GM19043 (cell line): ENCODE measurements around the gene PDZD7.

Source experiments
- ATAC-seq: cut with Tn5 transposase; IDR thresholded peaks from one replicate; pipeline ENCODE4 v1.9.1; 2021; ENCODE audit warnings: low read depth; ENCODE audit not compliant: unreplicated experiment

The PDZD7 gene

DNA sequence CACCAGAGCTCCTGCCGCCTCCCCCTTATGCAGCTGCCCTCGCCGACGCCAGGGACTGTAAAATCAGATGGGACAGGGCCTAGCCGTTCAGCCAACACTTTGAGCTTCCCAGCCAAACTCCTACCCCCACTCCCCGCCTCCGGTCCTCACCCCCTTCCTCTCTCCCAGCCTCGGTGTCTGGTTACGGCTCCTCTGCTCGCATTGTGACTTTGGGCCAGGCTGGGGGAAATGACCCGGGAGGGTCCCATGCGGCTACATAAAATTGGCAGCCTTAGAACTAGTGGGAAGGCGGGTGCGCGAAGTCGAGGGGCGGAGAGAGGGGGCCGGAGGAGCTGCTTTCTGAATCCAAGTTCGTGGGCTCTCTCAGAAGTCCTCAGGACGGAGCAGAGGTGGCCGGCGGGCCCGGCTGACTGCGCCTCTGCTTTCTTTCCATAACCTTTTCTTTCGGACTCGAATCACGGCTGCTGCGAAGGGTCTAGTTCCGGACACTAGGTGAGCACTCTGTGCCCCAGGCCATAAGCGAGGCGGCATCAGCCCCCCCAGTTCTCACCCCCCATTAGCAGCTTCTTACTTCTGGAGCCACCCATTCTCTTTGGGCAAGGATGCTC is 30.8 kb upstream of the PDZD7 start, which contains the start of gene KAZALD1:
Gene KAZALD1 (plus strand): TSS at position 366 of the 608 bp plus-strand sequence. CDS start 604 bp downstream, outside the sequence.
- ATAC-seq: no peak

DNA sequence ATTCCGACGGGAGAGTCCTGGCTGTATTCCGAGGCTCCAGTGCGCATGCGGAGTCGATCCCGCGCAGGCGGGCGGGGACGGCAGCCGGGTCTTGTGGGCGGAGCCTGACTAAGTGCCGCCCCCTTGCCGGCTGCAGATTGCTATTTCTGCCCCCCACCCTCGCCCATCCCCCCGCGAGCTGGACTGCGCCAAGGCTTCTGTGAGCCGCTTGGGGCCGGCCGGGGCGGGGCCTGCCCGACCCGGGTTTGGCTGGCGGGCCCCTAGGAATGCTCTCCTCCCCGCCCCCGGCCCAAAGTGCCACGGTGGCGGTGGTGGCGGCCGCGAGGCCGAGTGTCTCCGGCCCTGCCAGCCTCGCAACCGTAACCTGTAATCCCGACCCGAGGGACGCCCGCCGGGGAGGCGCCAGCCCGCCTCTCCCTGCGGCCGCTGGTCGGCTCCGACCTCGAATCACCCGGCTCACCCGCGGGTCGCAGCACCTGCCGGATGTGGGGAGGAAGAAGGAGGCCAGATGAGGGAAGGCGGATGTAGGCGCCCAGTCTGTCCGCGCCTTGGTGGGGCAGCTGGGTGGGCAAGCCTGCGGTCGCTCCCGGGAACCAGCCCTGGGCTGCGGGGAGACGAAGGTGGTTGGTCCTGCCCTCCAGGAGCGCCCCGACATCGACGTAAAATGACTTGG is 30.2 kb upstream of the PDZD7 start:
- peak; percentile 45 for ATAC-seq

GRCh38 chr10:101060036-101060950 is 29.4 kb upstream of the PDZD7 start:
- ATAC-seq: peak; percentile 22

DNA sequence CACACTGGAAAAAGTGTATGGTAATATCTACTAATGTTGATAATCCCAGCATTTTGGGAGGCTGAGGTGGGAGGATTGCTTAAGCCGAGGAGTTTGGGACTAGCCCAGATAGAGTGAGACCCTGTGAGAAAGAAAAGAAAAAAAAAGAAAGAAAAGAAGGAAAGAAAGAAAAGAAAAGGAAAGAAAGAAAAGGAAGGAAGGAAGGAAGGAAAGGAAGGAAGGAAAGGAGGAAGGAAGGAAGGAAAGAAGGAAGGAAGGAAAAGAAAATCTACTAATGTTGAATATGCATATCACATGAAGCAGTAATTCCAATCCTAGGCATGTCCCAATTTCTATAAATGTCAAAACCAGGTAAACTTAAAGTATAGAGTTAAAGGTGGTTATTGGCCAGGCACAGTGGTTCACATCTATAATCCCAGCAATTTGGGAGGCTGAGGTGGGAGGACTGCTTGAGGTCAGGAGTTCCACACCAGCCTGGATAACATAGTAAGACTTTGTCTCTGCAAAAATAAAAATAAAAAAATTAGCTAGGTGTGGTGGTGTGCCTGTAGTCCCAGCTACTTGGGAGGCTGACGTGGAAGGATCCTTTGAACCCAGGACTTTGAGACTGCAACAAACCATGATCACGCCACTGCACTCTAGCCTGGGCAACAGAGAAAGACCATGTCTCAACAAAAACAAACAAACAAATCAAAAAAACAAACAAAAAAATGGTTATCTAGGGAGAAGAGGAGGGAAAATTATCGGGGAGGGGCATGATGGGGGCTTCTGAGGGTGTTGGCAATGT is 25.6 kb upstream of the PDZD7 start:
- no peak for ATAC-seq

DNA sequence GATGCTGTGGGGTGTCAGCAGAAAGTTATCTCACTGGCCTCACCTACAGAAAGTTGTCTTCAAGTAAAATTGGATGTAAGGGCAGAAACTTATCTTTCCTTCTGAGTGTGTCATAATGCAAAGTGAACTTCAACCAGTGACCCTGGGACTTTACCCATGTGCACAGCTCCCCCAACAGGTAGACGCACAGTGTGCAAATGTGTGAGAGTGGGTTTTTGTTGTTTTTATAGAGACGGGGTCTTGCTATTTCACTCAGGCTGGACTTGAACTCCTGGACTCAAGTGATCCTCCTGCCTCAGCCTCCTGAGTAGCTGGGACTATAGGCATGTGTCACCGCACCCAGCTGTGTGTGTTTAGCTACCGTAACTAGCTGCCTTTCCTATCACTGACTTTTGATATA is 24.5 kb upstream of the PDZD7 start:
- ATAC-seq: no peak

DNA sequence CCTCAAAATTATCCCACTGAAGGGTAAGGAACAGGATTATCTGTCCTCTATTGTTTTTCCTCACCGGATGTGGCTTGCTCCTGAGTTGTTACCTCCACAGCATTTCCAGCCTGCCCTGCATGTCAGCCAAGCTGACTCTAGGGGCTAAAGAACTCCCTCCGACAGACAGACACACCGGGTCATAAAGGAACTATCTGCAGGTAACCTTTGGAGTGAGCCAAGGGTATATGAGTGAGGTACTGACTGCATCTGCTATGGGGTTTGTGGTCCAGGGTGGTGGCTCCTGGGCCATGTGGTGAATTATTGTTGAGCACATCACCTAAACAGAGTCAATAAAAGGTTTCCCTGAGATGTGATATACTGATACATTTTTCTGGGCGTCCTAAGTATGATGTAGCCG is 23.9 kb upstream of the PDZD7 start:
- ATAC-seq: no peak

GRCh38 chr10:101054351-101054750 is 23.4 kb upstream of the PDZD7 start:
- ATAC-seq: no peak

DNA sequence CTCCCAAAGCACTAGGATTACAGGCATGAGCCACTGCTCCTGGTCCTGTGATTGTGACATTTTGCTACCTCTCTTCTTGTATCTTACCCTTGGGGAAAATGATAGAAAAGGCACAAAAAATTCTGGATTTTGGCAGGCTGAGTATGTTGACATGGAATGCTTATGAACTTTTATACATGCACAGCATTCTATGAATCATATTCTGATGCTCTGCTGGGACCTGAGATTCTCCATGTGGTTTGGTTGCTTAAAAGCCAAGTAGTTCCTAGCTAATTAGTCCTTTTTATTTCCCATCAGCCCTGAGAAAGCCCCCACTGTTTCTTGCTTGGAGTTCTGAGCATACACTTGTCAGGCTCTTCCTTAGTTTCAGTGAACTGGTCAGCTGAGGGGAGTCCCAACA is 22.6 kb upstream of the PDZD7 start:
- ATAC-seq: no peak

DNA sequence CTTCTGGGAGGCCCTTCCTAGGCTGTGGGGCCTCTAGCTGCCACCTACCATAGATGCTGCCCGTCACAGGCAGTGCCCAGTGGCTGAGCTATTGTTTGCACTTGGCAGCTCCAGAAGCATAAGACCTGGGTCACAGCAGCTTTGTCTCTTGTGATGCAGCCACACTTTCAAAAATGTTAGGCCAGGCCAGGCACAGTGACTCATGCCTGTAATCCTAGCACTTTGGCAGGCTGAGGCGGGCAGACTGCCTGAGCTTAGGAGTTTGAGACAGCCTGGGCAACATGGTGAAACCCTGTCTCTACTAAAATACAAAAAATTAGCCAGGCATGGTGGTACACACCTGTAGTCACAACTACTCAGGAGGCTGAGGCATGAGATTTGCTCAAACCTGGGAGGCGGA is 21.4 kb upstream of the PDZD7 start:
- no peak for ATAC-seq

DNA sequence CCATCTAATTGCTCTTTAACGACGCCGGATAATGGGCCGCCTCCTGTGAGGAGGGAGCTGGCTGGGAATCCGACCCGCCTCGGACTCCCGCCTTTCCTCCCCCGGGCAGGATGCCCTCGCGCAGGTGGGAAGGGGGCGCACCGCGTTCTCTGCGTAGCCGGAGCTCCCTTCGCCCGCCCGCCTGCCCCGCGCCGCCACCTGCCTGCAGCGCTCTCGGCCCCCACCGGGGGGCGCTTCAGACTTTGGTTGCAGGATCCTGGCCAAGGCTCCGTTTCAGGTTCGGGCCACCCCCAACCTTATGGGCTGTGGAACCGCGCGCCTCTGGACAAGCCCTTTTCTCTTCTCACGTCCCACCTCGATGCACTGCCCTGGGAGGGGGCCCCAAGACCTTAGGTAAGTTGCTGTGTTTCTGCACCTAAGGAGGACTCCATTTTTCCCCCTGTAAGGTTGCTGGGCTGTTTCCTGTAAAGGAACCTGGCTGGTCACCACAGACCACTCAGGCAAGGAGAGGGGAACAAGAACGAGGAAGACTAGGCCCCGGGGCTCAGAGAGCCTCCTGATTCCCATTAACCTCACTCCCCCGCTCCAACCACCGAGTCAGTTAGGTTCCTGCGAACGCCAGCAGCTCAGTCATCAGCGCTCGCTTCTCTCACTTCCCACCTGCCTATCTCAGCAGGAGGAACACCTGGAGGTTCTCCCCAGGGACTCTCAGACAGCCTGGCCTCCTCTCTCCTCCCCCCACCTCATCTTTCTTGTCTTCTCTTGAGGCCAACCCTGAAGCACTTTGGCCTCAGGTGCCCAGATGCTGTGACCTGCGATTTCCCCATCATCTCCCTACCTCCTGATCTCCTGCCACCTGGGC is 19.5 kb upstream of the PDZD7 start:
- ATAC-seq: peak; percentile 72

GRCh38 chr10:101047961-101048892 is 17.3 kb upstream of the PDZD7 start:
- no peak for ATAC-seq

DNA sequence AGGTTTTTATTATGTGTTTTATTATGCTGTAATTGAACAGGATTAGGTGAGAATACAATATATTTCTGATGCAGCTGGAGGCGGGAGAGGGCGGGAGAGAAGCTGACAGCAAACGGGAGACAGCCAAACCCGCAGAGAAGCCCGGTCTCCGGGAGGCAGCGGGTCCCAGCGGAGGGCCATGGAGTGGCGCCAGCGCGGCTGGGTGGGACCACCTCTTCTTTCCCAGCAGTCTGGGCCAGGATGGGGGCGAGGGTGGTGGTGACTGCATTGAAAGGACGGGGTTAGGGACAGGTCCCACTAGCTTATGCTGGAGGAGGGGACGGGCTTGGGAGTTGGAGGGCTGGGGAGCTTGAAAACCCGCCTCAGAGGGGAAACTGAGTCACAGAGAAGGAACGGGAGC is 16.3 kb upstream of the PDZD7 start:
- ATAC-seq: no peak

GRCh38 chr10:101046332-101047238 is 15.7 kb upstream of the PDZD7 start:
- no peak for ATAC-seq

DNA sequence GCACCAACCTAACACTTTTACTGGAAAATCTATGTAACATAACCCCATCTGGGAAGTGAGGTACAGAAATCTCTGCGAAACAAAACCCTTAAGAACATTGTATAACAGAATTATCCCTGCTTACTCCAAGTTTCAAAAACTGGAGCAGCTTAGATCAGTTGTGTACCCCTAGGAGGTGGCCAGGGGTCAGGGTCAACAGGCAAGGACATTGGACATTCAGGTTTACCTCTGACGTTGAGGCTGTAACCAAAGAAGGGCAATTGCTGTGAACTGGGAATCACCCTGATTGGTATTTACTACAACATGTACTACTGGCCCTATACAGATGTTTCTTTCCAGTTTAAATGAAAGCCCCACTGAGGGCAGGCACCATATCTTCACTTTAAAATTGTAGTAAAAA is 13.2 kb upstream of the PDZD7 start:
- no peak for ATAC-seq

DNA sequence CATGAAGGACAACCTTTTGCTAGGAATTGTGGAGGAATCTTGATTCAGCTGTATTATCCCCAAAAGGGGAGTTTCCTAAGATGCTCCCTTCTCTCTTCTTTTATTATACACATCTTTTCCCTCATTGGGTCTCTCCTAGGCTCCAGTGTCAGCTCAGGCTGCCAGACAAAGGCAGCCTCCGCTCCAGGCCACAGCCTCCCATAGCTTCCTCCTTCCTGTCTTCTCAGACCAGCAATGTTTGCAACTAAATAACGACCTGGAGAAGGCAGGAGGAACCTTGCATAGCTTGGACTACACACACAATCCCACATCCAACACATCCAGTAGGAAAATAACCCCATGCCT is 12.4 kb upstream of the PDZD7 start:
- no peak for ATAC-seq

- peak; percentile 93 for ATAC-seq
Observed at GRCh38 chr10:101042667-101043362, 11.9 kb upstream of the PDZD7 start.

DNA sequence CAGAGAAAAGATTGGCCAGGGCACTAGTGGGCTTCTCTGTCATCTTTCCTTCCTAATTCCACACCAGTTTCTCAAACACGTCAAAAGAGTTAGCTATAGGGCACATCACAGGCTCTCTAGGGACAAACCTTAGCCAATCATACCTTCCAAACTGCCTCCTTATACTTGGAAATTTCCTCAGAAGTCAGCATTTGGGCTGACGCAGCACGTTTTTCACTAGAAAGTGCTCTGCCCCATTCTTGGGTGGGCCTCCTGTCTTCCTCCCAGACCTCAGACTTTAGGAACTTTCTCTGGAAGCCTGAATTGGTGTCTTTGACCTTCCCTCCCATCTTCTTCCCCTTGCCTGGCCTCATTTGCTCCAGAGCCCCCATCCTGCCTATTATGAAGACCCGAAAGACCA is 11.2 kb upstream of the PDZD7 start:
- ATAC-seq: no peak
